HG03139 (cell line): ENCODE measurements around the gene MARCHF7.
"Not testable (repeated sequence)": the region's sequence is repeated elsewhere in the genome, so short reads cannot be mapped to it uniquely, and the experiment has no call there.

Experiments
- ATAC-seq: cut with Tn5 transposase; IDR thresholded peaks from one replicate; pipeline ENCODE4 v1.9.1; 2021; ENCODE audit not compliant: unreplicated experiment

MARCHF7 gene

DNA sequence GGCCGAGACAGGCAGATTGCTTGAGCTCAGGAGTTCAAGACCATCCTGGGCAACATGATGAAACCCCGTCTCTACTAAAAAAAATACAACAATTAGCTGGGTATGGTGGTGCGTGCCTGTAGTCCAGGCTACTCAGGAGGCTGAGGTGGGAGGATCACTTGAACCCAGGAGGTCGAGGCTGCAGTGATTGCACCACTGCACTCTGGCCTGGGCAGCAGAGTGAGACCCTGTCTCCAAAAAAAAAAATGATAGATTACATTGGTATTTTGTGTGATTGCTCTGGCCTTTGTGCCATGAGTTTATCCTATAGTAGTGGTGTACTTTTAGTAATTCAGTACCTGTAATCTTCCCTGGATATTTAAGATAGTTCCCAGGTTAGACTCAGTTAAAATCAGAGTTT lies 4.1 kb downstream of the MARCHF7 start:
- not testable (repeated sequence) for ATAC-seq

- ATAC-seq: no peak
Observed at GRCh38 chr2:159716857-159717256, 4.6 kb downstream of the MARCHF7 start.

- no peak for ATAC-seq
Observed at GRCh38 chr2:159720676-159721075, 8.4 kb downstream of the MARCHF7 start.

DNA sequence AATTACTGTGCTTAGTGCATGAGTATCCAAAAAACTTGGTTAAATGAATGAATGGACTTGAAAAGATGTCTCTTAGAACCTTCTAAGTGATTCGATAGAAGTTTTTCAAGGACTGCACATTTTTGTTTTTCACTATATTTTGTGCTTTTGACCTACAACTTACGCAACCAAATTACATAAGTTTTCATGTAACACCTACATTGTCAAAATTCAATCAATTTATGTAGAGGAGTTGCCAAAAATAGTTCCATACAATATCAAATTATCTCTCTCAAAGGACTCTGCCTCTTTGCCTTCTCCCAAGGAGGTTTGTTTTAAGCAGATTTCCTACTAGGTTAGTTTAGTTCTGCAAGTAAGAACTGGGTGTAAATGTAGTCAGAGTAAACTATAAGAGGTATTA lies 10.3 kb downstream of the MARCHF7 start:
- no peak for ATAC-seq

DNA sequence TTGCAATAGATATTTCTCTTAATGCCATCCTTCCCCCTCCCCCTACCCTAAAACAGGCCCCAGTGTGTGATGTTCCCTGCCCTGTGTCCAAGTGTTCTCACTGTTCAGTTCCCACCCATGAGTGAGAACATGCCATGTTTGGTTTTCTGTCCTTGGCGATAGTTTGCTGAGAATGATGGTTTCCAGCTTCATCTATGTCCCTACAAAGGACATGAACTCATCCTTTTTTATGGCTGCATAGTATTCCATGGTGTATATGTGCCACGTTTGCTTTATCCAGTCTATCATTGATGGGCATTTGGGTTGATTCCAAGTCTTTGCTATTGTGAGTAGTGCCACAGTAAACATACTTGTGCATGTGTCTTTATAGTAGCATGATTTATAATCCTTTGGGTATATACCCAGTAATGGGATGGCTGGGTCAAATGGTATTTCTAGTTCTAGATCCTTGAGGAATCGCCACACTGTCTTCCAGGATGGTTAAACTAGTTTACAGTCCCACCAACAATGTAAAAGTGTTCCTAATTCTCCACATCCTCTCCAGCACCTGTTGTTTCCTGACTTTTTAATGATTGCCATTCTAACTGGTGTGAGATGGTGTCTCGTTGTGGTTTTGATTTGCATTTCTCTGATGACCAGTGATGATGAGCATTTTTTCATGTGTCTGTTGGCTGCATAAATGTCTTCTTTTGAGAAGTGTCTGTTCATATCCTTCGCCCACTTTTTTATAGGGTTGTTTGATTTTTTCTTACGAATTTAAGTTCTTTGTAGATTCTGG lies 12.7 kb downstream of the MARCHF7 start:
- not testable (repeated sequence) for ATAC-seq

DNA sequence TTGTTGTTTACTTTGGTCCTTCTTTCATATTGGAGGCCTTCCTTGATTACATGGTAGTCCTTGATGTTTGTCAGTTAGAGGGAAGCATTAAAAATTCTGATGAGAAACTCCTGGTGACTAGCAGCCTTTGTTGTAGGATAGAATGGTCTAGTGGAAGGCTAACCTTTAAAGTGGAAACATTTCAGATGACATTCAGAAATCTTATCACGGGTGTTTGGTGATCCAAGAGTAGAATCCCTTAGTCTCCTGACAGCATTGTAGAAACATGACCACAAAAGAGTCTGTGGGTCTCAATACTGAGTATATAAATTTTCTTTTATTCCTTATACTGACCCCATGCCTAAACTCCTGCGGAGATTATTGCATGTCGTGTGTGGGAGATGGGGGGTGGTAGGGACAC lies 13.4 kb downstream of the MARCHF7 start:
- no peak for ATAC-seq

DNA sequence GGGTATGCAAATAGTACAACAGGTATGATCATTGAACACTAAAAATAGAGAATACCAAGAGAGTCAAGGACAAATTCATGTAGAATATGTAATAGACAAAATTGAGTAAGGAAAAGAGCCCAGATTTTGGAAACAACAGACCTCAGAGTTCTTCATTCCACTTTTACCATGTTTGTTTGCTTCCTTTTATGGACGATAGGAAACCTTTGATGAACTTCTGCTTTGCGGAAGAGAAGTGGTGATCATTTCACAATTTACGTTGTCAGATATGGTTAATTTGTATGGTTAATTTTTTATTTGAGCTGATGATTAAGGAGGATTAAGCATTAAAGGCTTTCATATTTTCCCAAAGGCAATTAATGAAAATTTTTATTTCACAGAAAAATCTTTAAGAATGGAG lies 16.3 kb downstream of the MARCHF7 start:
- no peak for ATAC-seq

DNA sequence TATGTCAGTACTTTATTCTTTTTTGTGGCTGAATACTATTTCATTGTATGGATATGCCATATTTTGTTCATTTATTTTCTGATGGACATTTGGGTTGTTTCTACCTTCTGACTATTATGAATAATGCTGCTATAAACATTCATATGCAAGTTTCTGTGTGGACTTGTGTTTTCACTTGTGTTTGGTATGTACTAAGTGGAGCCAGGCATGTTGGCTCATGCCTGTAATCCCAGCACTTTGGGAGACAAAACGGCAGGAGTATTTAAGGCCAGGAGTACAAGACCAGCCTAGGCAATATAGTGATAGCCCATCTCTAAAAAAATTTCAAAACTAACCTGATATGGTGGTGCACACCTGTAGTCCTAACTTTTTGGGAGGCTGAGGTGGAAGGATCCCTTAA lies 23.3 kb downstream of the MARCHF7 start:
- ATAC-seq: no peak

GRCh38 chr2:159736048-159736447 lies 23.7 kb downstream of the MARCHF7 start:
- no peak for ATAC-seq

DNA sequence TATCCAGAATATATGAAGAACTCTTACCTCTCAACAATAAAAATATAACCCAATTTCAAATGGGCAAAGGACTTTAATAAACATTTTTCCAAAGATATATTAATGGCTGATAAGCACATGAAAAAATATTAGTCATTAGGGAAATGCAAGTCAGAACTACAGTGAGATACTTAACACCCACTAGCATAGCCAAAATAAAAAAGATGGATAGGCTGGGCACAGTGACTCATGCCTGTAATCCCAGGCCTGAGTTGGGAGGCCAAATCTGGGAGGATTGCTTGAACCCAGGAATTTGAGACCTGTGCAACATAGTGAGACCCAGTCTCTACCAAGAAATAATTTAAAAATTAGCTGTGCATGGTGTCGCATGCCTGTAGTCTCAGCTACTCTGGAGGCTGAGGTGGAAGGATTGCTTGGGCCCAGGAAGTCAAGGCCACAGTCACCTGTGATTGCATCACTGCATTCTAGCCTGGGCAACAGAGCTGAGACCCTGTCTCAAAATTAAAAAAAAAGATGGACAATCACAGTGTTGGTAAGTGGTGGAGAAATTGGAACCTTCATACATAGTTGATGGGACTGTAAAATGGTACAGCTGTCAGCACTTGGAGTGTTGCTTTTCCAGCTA lies 25.1 kb downstream of the MARCHF7 start:
- ATAC-seq: no peak

GRCh38 chr2:159737917-159738296 lies 25.6 kb downstream of the MARCHF7 start:
- ATAC-seq: no peak

DNA sequence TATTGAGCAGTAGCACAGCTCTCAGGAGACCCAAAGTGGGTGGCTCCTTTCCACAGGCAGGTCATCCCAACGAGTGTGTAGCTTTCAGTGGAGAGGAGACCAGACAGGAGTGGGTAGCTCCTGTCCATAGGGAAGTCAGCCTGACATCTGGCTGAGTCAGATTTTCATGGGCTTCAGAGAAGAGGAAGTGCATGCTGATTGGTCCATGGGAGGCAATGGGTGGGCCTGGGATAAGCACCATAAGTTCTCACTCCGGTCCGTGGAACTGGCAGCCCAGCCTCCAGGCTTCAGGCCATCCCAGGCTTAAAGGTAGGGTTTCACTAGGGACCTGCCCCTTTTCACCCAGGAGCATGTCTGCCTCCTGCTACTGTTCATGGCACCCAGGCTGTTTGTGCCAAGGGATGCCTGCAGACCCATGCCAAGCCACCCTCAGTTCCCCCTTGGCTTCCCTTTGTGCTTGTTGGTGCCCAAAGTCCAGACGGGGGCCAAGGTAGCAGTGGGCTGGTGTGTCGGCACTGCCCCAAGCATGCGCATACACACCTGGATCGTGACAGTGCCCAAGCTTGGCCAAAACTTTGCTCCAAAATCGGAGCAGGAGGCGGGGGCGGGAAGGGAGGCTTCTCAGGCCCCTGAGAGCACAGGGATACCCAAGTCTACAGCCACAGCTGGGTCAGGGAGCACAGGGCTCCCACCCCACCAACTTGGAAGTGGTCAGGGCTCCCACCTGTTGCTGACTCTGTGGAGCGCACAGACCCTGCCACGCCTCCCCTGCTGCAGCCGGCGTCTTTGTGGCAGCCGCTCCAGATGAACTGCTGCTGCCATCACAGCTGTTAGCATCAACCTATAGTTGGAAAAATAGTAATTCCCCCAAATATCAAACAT lies 26.4 kb downstream of the MARCHF7 start:
- ATAC-seq: no peak

- ATAC-seq: no peak
Observed at GRCh38 chr2:159742846-159743245, 30.5 kb downstream of the MARCHF7 start.

GRCh38 chr2:159744363-159744762 lies 32.1 kb downstream of the MARCHF7 start:
- no peak for ATAC-seq

GRCh38 chr2:159745237-159745636 lies 32.9 kb downstream of the MARCHF7 start:
- not testable (repeated sequence) for ATAC-seq

DNA sequence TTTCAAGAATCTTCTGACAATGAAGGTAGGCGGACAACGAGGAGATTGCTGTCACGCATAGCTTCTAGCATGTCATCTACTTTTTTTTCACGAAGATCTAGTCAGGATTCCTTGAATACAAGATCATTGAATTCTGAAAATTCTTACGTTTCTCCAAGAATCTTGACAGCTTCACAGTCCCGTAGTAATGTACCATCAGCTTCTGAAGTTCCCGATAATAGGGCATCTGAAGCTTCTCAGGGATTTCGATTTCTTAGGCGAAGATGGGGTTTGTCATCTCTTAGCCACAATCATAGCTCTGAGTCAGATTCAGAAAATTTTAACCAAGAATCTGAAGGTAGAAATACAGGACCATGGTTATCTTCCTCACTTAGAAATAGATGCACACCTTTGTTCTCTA lies 35.8 kb downstream of the MARCHF7 start:
- no peak for ATAC-seq

DNA sequence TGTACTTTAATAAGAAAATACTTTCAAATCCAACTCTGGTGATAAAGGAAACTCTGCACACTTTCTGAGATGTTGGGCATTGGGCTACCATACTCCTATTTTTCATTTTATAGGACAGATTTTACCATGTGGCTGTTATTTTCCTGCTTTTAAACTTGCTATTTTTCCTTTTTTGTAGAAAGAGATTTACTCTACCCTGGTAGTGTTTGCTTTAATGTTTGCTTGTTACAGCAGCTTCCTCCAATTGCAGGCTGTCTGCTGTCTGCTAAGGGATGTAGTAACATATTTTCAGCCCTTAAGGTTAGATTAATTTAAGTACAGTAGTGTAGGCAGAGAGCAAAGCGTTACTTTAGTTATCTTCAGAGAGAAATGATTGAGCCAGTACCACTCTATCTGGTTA lies 38.6 kb downstream of the MARCHF7 start:
- no peak for ATAC-seq

DNA sequence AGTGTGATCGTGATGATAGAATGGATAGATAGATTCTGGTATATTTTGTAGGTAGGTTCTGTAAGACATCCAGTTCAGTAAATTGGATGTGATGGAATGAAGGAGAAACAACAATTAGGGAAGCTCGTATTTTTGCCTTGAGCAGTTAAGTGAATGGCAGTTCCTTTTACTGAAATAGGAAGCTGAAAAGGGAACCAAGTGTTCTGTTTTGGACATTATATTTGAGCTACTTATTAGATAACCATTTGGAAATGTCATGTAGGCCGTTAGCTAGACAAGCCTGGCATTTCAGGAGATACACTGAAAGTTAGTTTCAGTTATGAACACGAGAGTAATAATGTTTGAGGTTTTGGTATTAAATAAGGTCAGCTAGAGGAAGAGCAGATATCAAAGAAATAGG lies 41.5 kb downstream of the MARCHF7 start:
- no peak for ATAC-seq

DNA sequence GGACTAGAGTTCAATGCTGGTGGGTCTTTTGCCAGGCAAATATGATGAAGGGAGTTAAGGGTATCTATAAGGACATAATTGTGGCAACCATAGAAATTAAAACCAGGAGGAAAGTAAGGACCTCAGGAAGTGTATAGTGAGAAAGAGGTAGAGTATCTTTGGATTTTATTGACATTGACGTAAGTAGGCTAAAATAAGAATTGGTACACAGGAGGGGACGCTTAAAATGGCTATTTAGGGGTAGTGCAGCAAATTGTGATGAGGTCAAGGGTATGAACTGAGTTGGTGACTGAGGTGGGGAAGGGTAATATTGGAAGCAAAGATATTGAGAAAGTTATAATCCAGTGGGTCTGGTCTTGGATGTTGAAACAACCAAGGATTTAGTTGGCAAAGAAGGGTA lies 42.7 kb downstream of the MARCHF7 start:
- ATAC-seq: no peak

DNA sequence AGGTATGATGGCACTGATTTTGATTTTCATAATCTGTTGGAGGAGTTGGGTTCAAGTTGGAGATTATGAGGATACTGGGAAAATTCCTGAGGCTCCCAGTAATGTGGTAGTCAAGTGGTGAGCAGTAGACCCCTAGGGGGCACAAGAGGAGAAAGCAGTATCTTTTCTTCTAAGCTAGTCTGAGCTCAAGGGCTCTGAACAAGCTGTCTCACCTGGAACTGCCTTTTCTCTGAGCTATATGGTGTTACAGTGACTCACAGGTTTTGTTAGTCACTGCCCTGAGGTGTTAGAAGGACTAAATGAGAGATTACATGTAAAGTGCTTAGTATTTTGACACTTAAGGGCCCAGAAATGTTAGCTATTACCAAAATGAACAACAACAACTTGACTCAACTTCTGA lies 43.5 kb downstream of the MARCHF7 start:
- no peak for ATAC-seq

DNA sequence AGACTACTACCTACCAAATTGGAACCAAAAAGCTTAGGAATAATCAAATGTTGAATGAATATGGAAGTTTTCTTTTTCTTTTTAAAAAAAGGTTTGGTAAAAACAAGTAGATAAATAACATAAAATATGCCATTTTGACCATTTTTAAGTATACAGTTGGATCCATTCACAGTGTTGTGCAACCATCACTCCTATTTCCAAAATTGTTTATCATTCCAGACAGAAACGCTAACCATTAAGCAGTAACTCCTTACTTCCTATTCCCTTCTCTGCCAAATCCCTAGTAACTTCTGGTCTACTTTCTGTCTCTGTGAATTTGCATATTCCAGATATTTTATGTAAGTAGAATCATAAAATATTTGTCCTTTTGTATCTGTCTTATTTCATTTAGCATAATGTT lies 45.9 kb downstream of the MARCHF7 start:
- no peak for ATAC-seq

- ATAC-seq: no peak
Observed at GRCh38 chr2:159758686-159759085, 46.4 kb downstream of the MARCHF7 start.
